T follicular helper cell (primary cell): ENCODE measurements around the gene SIVA1.
"Not testable (repeated sequence)": the region's sequence is repeated elsewhere in the genome, so short reads cannot be mapped to it uniquely, and the experiment has no call there.

Source experiments
- DNase-seq: peaks from one replicate; pipeline ENCODE4 v3.0.0-alpha.2; 2020; ENCODE audit warnings: low read depth

SIVA1 gene

GRCh38 chr14:104734991-104735779 is 17.8 kb upstream of the SIVA1 start:
- no peak for DNase-seq

GRCh38 chr14:104735830-104736642 is 16.9 kb upstream of the SIVA1 start:
- no peak for DNase-seq

DNA sequence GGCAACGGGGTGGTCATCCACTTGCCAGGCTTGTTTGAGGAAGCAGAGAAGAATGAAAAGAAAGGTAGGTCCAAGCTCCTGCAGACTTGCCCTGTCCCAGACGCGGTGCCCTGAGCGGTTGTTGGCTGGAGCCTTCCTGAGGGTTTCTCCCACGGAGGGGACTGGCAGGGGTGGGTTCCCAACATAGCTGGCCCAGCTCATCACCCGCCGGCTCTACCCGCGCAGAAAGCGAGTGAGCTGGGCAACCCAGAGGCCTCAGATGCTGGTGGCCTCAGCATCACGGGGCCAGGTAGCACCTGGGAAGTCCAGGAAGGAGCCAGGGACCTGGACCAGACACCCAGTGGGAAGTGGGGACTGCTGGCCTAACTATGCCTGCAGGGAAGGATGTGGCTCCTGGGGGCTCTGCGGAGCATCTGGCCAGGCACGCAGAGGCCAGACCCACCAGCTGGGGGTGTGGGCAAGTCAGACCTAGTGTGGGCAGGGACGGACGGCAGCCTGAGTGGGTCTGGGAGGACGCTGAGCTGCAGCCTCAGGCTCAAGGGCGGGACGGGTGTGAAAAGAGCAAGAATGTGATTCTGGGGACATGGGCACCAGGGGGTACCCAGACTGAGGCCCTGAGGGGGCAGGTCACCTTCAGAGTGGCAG is 14.4 kb upstream of the SIVA1 start:
- no peak for DNase-seq

GRCh38 chr14:104739026-104739425 is 13.9 kb upstream of the SIVA1 start:
- no peak for DNase-seq

- no peak for DNase-seq
These were observed 13.1 kb upstream of the SIVA1 start for GRCh38 chr14:104739546-104740516.

GRCh38 chr14:104741108-104741802 is 11.7 kb upstream of the SIVA1 start:
- DNase-seq: no peak

GRCh38 chr14:104741803-104742251 is 11.1 kb upstream of the SIVA1 start:
- no peak for DNase-seq

DNA sequence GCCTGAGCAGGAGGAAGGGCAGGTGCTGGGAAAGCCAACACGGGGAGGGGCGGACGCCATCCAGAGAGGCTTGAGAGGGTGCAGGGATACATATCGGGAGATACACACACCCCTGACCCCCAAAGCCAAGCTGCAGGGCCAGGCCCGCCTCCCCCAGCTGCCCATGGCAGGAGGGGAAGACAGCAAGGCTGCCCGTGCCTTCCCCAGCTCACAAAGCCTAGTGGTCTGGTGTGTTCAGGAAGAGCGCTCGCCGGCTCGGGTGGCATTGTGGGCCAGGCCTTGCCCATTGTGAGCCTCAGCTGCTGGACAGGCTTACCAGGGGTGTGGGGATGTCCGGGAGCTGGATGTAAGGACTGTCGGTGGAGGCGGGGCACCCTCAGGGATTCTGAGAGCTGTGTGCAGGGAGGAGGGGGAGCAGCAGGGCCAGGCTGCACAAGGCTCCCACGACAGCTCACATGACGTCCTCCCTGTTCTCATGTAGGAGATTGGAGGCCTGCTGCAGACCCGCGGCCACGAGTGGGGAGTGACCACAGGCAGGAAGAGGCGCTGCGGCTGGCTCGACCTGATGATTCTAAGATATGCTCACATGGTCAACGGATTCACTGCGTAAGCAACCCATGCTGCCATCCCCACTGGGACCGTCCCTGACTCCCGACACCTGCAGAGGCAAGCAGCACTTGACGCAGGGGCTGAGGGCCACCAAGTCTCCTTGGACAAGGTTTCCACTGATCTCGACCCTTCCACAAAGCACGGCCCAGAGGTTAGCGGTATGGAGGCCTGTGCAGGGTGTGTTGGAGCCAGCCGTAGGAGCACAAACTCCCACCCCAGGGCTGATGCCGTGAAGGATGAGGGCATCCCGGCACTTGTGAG is 10.1 kb upstream of the SIVA1 start:
- DNase-seq: no peak

DNA sequence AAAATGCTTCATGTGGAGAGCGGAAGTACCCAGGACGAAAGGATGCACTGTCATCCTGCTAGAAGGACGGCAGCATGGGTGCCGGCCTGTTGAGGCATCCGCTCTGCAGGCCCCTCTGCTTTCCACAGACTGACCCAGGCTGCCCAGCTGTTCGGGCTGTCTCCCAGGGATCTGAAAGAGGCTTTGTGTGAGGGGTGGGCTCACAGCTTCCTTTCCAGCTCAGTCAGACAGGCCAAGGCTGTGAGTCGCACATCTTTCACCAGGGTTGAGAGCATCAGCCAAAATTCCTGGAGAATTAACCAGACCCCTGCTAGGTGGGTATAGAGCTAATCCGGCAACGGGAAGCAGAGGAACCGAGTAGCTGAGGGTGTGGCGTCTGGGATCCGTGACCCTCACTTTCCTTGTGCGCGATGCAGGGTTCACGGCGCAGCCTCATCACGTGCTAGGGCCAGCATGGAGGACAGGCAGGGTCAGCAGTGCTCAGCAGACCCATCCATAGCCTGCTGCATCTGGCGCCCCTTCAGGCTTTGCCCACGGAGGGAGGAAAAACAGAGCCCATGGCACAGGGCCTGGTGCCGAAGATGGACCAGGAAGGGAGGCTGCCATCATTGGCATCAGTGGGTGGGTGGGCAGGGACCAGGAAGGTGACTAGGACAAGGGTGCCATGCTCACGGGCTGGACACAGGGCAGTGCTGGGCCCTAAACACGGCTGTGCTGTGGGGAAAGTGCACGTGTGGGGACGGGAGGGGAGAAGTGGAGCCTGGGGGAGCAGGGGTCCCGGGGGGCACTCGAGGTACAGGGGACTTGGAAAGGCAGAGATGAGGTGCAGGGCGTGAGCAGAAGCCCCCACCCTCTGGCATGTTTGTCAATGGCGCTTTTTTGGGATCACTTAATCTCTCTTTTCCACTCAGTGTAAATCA is 9.2 kb upstream of the SIVA1 start:
- no peak for DNase-seq

GRCh38 chr14:104744484-104744883 is 8.5 kb upstream of the SIVA1 start:
- no peak for DNase-seq

- DNase-seq: no peak
These were observed 7.5 kb upstream of the SIVA1 start for GRCh38 chr14:104745431-104745830.

DNA sequence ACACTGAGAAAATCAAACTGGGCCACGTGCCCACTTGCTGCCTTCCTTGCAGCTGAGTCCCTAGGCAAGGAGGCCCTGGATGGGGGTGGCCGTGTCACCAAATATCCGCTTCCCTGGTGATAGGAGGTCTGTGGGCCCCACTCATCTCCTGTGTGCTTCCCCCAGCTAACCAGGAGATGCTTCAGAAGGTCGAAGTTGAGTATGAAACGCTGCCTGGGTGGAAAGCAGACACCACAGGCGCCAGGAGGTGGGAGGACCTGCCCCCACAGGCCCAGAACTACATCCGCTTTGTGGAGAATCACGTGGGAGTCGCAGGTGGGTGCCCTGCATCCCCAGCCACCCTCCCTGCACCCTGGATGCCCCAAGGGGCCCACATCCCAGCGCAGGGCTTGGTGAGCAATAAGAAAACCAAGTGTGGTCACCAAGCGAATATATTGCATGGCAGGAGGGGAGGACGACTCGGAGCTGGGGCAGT is 6.8 kb upstream of the SIVA1 start:
- no peak for DNase-seq

- no peak for DNase-seq
These were observed 5.9 kb upstream of the SIVA1 start for GRCh38 chr14:104746934-104747481.

DNA sequence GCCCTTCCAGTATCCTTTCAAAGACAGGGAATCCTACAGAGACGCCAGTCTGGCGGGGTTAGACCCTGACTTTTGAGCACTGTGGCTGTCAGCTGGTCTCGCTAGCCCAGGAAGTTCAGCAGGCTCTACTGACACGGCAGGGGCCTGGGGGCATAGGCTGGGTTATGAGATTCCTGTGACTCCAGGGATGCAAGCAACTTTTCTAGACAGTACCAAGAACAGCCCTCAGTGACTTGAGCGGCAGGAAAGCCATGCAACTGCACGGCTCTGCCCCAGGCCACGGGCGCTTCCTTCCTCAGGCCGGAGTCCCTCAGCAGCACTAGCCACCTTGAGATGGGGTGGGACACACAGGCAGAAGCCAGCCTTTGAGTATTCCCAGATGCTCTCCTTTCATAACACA is 5.1 kb upstream of the SIVA1 start:
- DNase-seq: no peak

- no peak for DNase-seq
These were observed 3.8 kb upstream of the SIVA1 start for GRCh38 chr14:104749111-104749649.

DNA sequence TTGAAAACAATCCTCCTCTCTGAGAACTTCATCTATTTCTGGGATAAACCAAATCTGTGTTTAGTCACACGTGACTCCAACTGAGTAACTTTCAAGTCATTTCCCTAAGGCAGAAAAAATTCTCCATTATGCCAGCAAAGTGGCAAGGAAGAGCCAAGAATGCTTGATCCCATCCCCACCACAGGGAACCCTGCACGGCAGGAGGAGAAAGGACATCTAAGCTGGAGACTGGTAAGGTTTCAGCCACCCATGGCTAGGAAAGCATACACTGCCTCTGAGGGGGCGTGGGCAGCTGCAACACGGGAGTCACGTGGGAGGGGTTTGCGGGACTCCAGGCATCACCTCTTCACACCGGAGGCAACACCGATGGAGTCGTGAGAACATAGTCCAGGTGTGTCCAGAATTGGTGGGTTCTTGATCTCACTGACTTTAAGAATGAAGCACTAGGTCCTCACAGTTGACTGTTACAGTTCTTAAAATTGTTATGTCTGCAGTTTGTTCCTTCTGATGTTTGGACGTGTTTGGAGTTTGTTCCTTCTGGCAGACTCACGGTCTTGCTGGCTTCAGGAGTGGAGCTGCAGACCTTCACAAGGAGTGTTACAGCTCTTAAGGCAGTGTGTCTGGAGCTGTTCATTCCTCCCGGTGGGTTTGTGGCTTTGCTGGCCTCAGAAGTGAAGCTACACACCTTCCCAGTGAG is 2.7 kb upstream of the SIVA1 start:
- no peak for DNase-seq

- DNase-seq: not testable (repeated sequence)
These were observed 2.2 kb upstream of the SIVA1 start for GRCh38 chr14:104750753-104751057.
